BLaER1 treated with 17β-estradiol and CSF1 and Interleukin-3, amounts not matched to agents 10 nM and 100 nM (cell line): ENCODE data around the gene AIF1.
A peak's percentile ranks its signal among the peaks of the same experiment; 100 is the strongest.

Source experiments
- H3K27ac ChIP-seq, 11 experiments: shearing (Covaris generic); formaldehyde crosslinking; 2 replicates each; pipeline ENCODE4 v1.8.1; 2022
- H3K27me3 ChIP-seq, 11 experiments: shearing (Covaris generic); formaldehyde crosslinking; 2 replicates each; pipeline ENCODE4 v1.8.1; 2022
- H3K36me3 ChIP-seq, 11 experiments: shearing (Covaris generic); formaldehyde crosslinking; 2 replicates each; pipeline ENCODE4 v1.8.1; 2022
- H3K4me1 ChIP-seq, 10 experiments: shearing (Covaris generic); formaldehyde crosslinking; 2 replicates each; pipeline ENCODE4 v1.8.1; 2022
- H3K4me2 ChIP-seq, 11 experiments: shearing (Covaris generic); formaldehyde crosslinking; 2 replicates each; pipeline ENCODE4 v1.8.1; 2022
- H3K4me3 ChIP-seq, 10 experiments: shearing (Covaris generic); formaldehyde crosslinking; 2 replicates each; pipeline ENCODE4 v1.8.1; 2022
- H3K9ac ChIP-seq, 11 experiments: shearing (Covaris generic); formaldehyde crosslinking; 2 replicates each; pipeline ENCODE4 v1.8.1; 2022
- H3K9me3 ChIP-seq, 11 experiments: shearing (Covaris generic); formaldehyde crosslinking; replicated peaks in 1 of 11; 2 replicates each; pipeline ENCODE4 v1.8.1; 2022
- H4K20me1 ChIP-seq, 11 experiments: shearing (Covaris generic); formaldehyde crosslinking; 2 replicates each; pipeline ENCODE4 v1.8.1; 2022
- Cebpa-rat ChIP-seq, 11 experiments: shearing (Covaris generic); IDR thresholded peaks; 2 replicates each; pipeline ENCODE4 v1.8.1; 2022

AIF1 gene

DNA sequence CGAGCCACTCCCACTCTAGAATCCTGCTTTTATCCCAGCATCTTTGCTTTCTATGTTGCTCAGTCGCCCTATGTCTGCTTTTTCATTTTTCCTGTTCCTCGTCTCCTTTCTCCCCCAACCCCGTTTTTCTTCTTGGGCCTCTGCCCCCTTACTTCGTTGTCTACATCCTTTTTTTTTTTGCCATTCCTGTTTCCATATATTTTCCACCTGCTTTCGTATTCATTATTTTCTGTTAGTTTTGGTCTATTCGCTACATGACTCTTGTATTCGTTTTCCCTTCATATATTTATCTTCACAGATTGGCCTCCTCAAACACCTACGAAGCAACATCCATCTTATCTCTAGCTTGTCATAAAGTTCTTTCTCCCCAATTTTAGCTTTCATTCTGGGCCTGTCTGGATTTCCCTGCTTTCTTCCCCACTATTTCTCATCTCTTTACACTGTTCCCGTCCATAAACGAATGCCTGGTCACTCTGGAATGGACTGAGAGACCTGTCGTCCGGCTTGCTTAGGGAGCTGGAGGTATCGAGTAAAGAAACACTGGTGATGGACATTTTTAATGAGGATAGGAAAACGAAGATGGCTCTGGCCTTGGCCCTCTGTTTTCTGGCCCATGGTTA is 6.4 kb downstream of the AIF1 start:
- Histone ChIP-seq H3K36me3 (peaks cover 35 to 50% (median 49%) of the 10 kb centered on the region in 11 experiments), H3K27ac (peak overlapping the region; percentile 88 to 99 (median 98)), H4K20me1 (peaks cover 32 to 57% (median 50%) of the 10 kb centered on the region in 11 experiments; a peak in 20 of 22 replicates), H3K4me1 (peaks cover 20 to 57% (median 28%) of the 10 kb centered on the region in 10 experiments), H3K9ac (peak overlapping the region; percentile 94 to 99 (median 99)), H3K9me3 (no peaks in the 10 kb centered on the region), H3K27me3 (no peaks in the 10 kb centered on the region), H3K4me3 (peak overlapping the region; percentile 89 to 99 (median 96)), H3K4me2 (peak overlapping the region; percentile 93 to 100 (median 96))
- no peak for TF ChIP-seq Cebpa-rat (IDR thresholded peaks at IDR 0.05)

DNA sequence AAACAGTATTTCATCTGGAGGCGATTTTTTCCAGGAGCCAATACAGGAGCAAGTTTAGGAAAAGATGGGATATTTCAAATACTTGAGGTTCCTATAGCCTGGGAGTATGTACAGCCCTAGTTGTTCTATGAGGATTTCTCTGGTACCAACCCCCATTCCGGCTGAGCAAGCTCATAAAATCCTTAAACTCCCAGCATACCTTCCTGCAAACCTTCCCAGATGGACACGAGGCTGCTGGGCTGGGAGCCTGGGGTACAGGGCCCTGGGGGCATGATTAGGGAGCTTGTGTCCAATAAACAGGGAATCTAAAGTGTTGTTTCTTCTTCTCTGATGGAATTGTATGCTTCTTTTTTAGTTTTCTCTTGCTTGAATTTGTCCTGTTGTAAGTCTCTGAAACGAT is 7.0 kb downstream of the AIF1 start:
- no peaks in the 10 kb centered on the region for H3K27me3 ChIP-seq
- peak overlapping the region in 10 of 11 experiments; percentile 96 to 99 (median 98); a peak in 20 of 22 replicates for H3K27ac ChIP-seq
- H3K4me1 ChIP-seq: peaks cover 17 to 52% (median 23%) of the 10 kb centered on the region in 10 experiments
- peak overlapping the region; percentile 94 to 99 (median 99) for H3K9ac ChIP-seq
- no peak for TF ChIP-seq Cebpa-rat (IDR thresholded peaks at IDR 0.05)
- H3K4me2 ChIP-seq: peak overlapping the region; percentile 93 to 100 (median 96)
- peak overlapping the region; percentile 89 to 99 (median 96) for H3K4me3 ChIP-seq
- peaks cover 40 to 56% (median 55%) of the 10 kb centered on the region in 11 experiments for H3K36me3 ChIP-seq
- peaks cover 35 to 62% (median 55%) of the 10 kb centered on the region in 11 experiments; a peak in 20 of 22 replicates for H4K20me1 ChIP-seq
- no peaks in the 10 kb centered on the region for H3K9me3 ChIP-seq

DNA sequence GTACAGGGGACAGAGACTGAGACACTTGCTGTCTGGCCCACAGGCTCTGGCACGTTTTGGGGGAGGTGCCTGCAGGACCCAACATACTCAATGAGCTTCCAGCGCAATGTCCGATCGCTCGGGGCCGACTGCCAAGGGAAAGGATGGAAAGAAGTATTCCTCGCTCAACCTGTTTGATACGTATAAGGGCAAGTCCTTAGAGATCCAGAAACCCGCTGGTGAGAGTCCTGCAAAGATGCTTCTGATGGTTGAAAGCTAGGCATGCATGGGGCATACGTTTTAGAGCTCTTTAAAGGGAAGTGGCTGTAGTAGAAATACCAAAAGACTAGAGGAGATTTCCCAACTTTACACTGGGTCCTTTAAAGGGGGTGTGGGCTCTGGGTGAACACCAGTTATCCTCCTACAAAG is 7.7 kb downstream of the AIF1 start:
- H3K9ac ChIP-seq: peak overlapping the region; percentile 94 to 99 (median 99); a peak in 21 of 22 replicates
- H3K27ac ChIP-seq: peak overlapping the region in 6 of 11 experiments; percentile 96 to 99 (median 98); a peak in 5 of 22 replicates
- no peaks in the 10 kb centered on the region for H3K9me3 ChIP-seq
- no peak for TF ChIP-seq Cebpa-rat (IDR thresholded peaks at IDR 0.05)
- peaks cover 17 to 45% (median 23%) of the 10 kb centered on the region in 10 experiments for H3K4me1 ChIP-seq
- no peaks in the 10 kb centered on the region for H3K27me3 ChIP-seq
- peaks cover 47 to 63% (median 62%) of the 10 kb centered on the region in 11 experiments for H3K36me3 ChIP-seq
- H4K20me1 ChIP-seq: peaks cover 38 to 69% (median 62%) of the 10 kb centered on the region in 11 experiments; a peak in 20 of 22 replicates
- peak overlapping the region; percentile 89 to 99 (median 96); a peak in 17 of 20 replicates for H3K4me3 ChIP-seq
- peak overlapping the region; percentile 93 to 100 (median 96) for H3K4me2 ChIP-seq

DNA sequence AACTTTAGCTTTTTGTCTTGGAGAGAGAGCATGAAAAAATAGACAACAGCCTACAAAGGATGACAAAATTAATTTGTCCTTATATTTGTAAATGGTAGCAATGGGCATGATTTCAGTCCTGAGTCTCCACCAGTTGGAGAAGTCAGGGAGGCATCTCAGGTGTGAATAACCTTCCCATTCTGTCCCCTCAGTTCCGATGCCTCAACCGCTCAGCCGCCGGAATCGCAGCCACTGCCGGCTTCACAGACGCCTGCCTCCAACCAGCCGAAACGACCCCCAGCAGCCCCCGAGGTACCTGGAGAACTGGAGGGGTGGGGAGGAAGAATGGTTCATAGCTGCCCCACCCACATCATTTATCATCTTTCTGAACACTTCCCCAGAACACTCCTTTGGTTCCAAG is 9.0 kb downstream of the AIF1 start:
- Histone ChIP-seq H3K27ac (no peak overlapping the region), H3K9me3 (no peaks in the 10 kb centered on the region), H3K27me3 (no peaks in the 10 kb centered on the region), H3K36me3 (peaks cover 61 to 77% (median 76%) of the 10 kb centered on the region in 11 experiments), H3K4me3 (no peak overlapping the region), H3K4me1 (peaks cover 17 to 34% (median 23%) of the 10 kb centered on the region in 10 experiments), H4K20me1 (peaks cover 52 to 83% (median 76%) of the 10 kb centered on the region in 11 experiments; a peak in 21 of 22 replicates), H3K4me2 (no peak overlapping the region), H3K9ac (peak overlapping the region in 2 of 11 experiments; percentile 15 to 18; a peak in 2 of 22 replicates)
- no peak for TF ChIP-seq Cebpa-rat (IDR thresholded peaks at IDR 0.05)

DNA sequence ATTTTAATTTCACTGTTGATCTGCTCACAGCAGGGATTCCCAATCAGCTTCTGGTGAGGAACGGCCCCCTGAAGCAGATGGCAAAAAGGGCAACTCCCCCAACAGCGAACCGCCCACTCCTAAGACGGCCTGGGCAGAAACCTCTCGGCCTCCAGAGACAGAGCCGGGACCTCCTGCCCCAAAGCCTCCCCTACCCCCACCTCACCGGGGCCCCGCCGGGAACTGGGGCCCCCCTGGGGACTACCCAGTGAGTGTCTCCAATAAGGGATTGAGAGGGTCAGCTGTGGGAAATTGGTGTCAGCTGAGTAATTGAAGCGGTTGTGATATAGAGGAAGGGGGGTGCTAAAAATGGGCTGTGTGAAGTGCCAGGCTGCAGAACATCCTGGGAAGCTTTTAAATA is 11.9 kb downstream of the AIF1 start:
- no peaks in the 10 kb centered on the region for H3K27me3 ChIP-seq
- H3K4me2 ChIP-seq: no peak overlapping the region
- H3K27ac ChIP-seq: no peak overlapping the region
- H4K20me1 ChIP-seq: peaks cover 68 to 100% (median 100%) of the 10 kb centered on the region in 11 experiments; a peak in 21 of 22 replicates
- no peaks in the 10 kb centered on the region for H3K9me3 ChIP-seq
- TF ChIP-seq Cebpa-rat (IDR thresholded peaks at IDR 0.05): no peak
- peaks cover 90 to 100% (median 100%) of the 10 kb centered on the region in 11 experiments for H3K36me3 ChIP-seq
- no peak overlapping the region for H3K4me3 ChIP-seq
- H3K9ac ChIP-seq: peak overlapping the region in 6 of 11 experiments; percentile 12 to 32 (median 23); a peak in 6 of 22 replicates
- peaks cover 8 to 24% (median 11%) of the 10 kb centered on the region in 10 experiments for H3K4me1 ChIP-seq

DNA sequence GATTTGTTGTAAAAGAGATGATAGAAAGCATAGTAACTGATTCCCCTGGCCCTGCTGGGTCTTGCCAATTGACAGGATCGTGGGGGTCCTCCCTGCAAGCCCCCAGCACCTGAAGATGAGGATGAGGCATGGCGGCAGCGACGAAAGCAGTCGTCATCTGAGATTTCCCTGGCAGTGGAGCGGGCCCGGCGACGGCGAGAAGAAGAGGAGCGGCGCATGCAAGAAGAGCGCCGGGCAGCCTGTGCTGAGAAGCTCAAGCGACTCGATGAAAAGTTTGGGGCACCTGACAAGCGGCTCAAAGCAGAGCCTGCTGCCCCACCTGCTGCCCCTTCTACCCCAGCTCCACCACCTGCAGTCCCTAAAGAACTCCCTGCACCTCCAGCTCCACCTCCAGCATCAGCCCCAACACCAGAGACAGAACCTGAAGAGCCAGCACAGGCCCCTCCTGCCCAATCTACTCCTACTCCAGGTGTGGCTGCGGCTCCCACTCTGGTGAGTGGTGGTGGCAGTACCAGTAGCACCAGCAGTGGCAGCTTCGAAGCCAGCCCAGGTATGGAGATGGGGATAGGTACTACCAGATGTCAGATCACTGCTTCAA is 12.8 kb downstream of the AIF1 start:
- peaks cover 0 to 15% (median 3%) of the 10 kb centered on the region in 10 experiments; a peak in 17 of 20 replicates for H3K4me1 ChIP-seq
- H3K4me2 ChIP-seq: no peak overlapping the region
- no peaks in the 10 kb centered on the region for H3K9me3 ChIP-seq
- peaks cover 95 to 100% (median 100%) of the 10 kb centered on the region in 11 experiments for H3K36me3 ChIP-seq
- TF ChIP-seq Cebpa-rat (IDR thresholded peaks at IDR 0.05): no peak
- no peak overlapping the region for H3K27ac ChIP-seq
- H3K9ac ChIP-seq: peak overlapping the region in 1 of 11 experiments; percentile 9; a peak in 1 of 22 replicates
- H3K4me3 ChIP-seq: no peak overlapping the region
- H4K20me1 ChIP-seq: peaks cover 65 to 100% (median 100%) of the 10 kb centered on the region in 11 experiments; a peak in 21 of 22 replicates
- H3K27me3 ChIP-seq: no peaks in the 10 kb centered on the region

DNA sequence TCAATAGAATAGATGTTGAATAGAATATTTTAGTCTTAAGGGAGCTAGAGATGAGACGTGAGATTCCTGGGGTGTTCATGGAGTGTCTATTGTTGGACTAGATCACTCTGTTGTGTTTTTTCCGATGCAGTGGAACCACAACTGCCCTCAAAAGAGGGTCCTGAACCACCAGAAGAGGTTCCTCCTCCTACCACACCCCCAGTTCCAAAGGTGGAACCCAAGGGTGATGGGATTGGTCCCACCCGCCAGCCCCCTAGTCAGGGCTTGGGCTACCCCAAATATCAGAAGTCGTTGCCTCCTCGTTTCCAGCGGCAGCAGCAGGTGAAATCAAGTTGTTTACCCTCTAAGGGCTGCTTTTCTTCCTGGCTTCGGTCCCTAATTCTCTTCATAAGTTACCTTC is 14.0 kb downstream of the AIF1 start:
- TF ChIP-seq Cebpa-rat (IDR thresholded peaks at IDR 0.05): no peak
- Histone ChIP-seq H3K9ac (no peak overlapping the region), H3K9me3 (no peaks in the 10 kb centered on the region), H3K27ac (no peak overlapping the region), H3K4me1 (peaks cover 0 to 3% (median 0%) of the 10 kb centered on the region in 10 experiments; a peak in 1 of 20 replicates), H3K36me3 (peaks cover 100% of the 10 kb centered on the region in 11 experiments), H3K4me2 (no peak overlapping the region), H3K4me3 (no peak overlapping the region), H4K20me1 (peaks cover 64 to 100% (median 99%) of the 10 kb centered on the region in 11 experiments; a peak in 21 of 22 replicates), H3K27me3 (no peaks in the 10 kb centered on the region)

DNA sequence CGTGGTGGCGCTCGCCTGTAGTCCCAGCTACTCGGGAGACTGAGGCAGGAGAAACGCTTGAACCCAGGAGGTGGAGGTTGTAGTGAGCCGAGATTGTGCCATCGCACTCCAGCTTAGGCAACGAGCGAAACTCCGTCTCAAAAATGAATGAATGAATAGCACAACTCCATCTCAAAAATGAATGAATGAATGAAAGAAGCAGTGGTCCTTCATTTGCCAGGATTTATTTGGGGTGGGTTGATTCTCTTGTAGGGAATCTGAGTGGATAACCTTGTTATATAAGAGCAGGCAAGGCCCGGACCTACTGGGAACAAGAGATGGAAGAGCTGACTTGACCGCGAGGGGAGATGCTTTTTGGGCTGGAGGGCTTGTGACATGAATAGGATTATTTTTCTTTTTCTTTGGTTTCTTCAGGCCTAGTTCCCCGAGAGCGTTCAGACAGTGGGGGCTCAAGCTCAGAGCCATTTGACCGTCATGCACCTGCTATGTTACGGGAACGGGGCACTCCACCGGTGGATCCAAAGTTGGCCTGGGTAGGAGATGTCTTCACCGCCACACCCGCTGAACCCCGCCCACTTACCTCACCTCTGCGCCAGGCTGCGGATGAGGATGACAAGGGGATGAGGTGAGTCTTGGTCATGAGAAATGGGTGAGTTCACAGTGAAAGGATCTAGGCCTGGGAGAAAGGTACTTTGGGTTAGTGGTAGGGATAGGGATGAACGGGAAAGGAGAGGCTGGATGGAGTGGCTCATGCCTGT is 15.3 kb downstream of the AIF1 start:
- H4K20me1 ChIP-seq: peaks cover 63 to 100% (median 99%) of the 10 kb centered on the region in 11 experiments; a peak in 21 of 22 replicates
- H3K36me3 ChIP-seq: peaks cover 100% of the 10 kb centered on the region in 11 experiments

More for the DNA sequence above, 15.3 kb downstream of the AIF1 start:
- Histone ChIP-seq H3K27ac (no peak overlapping the region), H3K4me3 (no peak overlapping the region), H3K9me3 (no peaks in the 10 kb centered on the region), H3K9ac (peak overlapping the region in 2 of 11 experiments; percentile 15 to 29; a peak in 2 of 22 replicates), H3K27me3 (no peaks in the 10 kb centered on the region), H3K4me2 (no peak overlapping the region), H3K4me1 (no peaks in the 10 kb centered on the region)
- TF ChIP-seq Cebpa-rat (IDR thresholded peaks at IDR 0.05): no peak
